ENCODE data around the gene ICE2.
A peak's percentile ranks its signal among the peaks of the same experiment; 100 is the strongest.

Gene ICE2

DNA sequence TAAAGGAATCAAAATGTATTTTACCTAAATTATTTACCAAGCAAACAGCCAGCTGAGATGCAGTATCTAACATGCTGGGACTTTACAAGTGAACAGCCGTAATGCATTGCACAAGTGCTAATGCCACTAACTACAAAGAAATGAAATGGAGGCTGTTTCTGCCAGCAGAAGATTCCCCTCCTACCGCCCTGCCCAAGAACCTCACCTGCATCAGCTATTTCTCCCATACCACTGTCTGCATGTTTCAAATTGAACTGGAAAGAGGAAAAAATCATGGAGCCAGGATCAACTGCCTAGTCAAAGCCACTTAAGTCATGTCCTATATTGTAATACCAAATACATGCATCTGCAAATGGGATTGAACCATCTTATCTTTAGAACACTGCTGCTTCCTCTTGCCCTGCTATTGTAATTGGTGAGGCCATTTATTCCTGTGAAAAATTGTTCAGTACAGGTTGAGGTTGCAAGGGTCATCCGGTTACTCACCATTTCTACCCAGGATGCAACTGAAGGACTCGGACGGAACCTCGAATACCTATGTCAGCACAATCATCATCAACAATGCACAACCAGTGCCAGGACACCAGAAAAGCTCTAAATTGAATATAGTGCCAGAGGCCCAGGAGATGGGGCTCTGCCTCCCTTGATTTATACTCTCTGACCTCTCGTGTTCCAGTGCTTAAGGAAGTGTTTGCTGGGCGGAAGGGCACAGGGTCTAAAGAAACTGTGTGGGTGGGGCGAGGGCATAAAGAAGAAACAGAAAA, 108.7 kb downstream of the ICE2 start:
- peaks cover 73% of the 10 kb centered on the region for H3K36me3 ChIP-seq (ENCODE audit: low read depth)
- DNase-seq (ENCODE audit: low spot score) (no peak), ATAC-seq (ENCODE audit: low read depth) (peak; percentile 4; the same call in 1 of the 3 replicates)
- no peaks in the 10 kb centered on the region for H3K9me3 ChIP-seq (ENCODE audit: severe bottlenecking)
- peak overlapping the region; percentile 99 for H3K27ac ChIP-seq (ENCODE audit: poor library complexity, severe bottlenecking)
- H3K4me3 ChIP-seq (ENCODE audit: severe bottlenecking), result no peak overlapping the region
- H3K4me1 ChIP-seq (ENCODE audit: insufficient read depth, poor library complexity, severe bottlenecking), result peaks cover 71% of the 10 kb centered on the region
- TF ChIP-seq, protein P1, sequence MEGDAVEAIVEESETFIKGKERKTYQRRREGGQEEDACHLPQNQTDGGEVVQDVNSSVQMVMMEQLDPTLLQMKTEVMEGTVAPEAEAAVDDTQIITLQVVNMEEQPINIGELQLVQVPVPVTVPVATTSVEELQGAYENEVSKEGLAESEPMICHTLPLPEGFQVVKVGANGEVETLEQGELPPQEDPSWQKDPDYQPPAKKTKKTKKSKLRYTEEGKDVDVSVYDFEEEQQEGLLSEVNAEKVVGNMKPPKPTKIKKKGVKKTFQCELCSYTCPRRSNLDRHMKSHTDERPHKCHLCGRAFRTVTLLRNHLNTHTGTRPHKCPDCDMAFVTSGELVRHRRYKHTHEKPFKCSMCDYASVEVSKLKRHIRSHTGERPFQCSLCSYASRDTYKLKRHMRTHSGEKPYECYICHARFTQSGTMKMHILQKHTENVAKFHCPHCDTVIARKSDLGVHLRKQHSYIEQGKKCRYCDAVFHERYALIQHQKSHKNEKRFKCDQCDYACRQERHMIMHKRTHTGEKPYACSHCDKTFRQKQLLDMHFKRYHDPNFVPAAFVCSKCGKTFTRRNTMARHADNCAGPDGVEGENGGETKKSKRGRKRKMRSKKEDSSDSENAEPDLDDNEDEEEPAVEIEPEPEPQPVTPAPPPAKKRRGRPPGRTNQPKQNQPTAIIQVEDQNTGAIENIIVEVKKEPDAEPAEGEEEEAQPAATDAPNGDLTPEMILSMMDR (IDR thresholded peaks at IDR 0.05; ENCODE audit: poor library complexity, severe bottlenecking), result peak; percentile 17
- H3K27me3 ChIP-seq (ENCODE audit: insufficient read depth, poor library complexity, severe bottlenecking), result no peaks in the 10 kb centered on the region

DNA sequence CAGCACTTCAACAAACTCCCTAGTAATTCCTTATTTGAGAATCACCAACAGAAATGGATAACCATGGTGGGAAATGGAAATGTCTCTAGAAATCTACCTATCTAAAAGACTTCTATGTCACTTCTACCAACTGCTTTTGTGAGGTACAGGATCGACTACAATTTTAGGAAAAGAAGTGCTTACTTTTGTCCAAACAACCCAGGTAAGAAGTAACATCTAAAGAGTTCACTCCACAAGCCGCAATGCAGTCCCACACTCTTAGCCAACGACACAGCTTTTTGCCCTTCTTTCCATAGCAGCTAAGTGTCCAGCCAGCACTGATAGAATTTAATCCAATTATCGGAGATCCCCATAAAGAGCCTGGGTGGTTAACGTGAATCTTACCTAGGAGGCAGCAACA, 109.2 kb downstream of the ICE2 start:
- Histone ChIP-seq H3K4me3 (ENCODE audit: severe bottlenecking) (no peak overlapping the region), H3K9me3 (ENCODE audit: severe bottlenecking) (no peaks in the 10 kb centered on the region), H3K27ac (ENCODE audit: poor library complexity, severe bottlenecking) (peak overlapping the region; percentile 99), H3K27me3 (ENCODE audit: insufficient read depth, poor library complexity, severe bottlenecking) (no peaks in the 10 kb centered on the region), H3K36me3 (ENCODE audit: low read depth) (peaks cover 75% of the 10 kb centered on the region), H3K4me1 (ENCODE audit: insufficient read depth, poor library complexity, severe bottlenecking) (peaks cover 72% of the 10 kb centered on the region)
- no peak for DNase-seq (ENCODE audit: low spot score)
- TF ChIP-seq, protein P1 (IDR thresholded peaks at IDR 0.05; ENCODE audit: poor library complexity, severe bottlenecking), result no peak
- no peak for ATAC-seq (ENCODE audit: low read depth)

Data from RWPE2 (cell line).